Duodenal mucosa (tissue), 2 donors: ENCODE measurements around the gene SLC22A7.
"Not testable (repeated sequence)": the region's sequence is repeated elsewhere in the genome, so short reads cannot be mapped to it uniquely, and the experiment has no call there.

ENCODE experiments used
- H3K27ac ChIP-seq: one replicate; pipeline ENCODE4 v1.7.0; 2013; ENCODE audit warnings: low read depth, low read length
- H3K27me3 ChIP-seq, 2 donors: one replicate each; pipeline ENCODE4 v1.7.0; 2013; ENCODE audit warnings: low read length in 2 of 2, control low read depth in 1 of 2; ENCODE audit not compliant: insufficient read depth in 2 of 2, control insufficient read depth in 1 of 2
- H3K36me3 ChIP-seq, 2 donors: one replicate each; pipeline ENCODE4 v1.7.0; 2013; ENCODE audit warnings: low read length in 2 of 2, control low read depth in 1 of 2; ENCODE audit not compliant: insufficient read depth in 2 of 2, control insufficient read depth in 1 of 2
- H3K4me1 ChIP-seq, 2 donors: one replicate each; pipeline ENCODE4 v1.7.0; 2013; ENCODE audit warnings: low read length in 2 of 2, control low read depth in 1 of 2; ENCODE audit not compliant: insufficient read depth in 2 of 2, control insufficient read depth in 1 of 2
- H3K4me3 ChIP-seq, 2 donors: one replicate each; pipeline ENCODE4 v1.7.0; 2013; ENCODE audit warnings: low read length in 2 of 2, low read depth in 1 of 2
- H3K9ac ChIP-seq, 2 donors: one replicate each; pipeline ENCODE4 v1.7.0; 2013; ENCODE audit warnings: low read length in 2 of 2, low read depth in 1 of 2
- H3K9me3 ChIP-seq, 2 donors: one replicate each; pipeline ENCODE4 v1.7.0; 2013; ENCODE audit warnings: low read length in 2 of 2, control low read depth in 1 of 2; ENCODE audit not compliant: control insufficient read depth in 1 of 2

Gene SLC22A7

GRCh38 chr6:43336382-43336781 is 38.3 kb downstream of the SLC22A7 start:
- Histone ChIP-seq H3K4me1 (peaks cover 10 to 19% of the 10 kb centered on the region in 2 donors), H3K27me3 (no peaks in the 10 kb centered on the region), H3K36me3 (peaks cover 15 to 25% of the 10 kb centered on the region in 2 donors), H3K4me3 (no peak overlapping the region), H3K9ac (no peak overlapping the region), H3K27ac (no peak overlapping the region), H3K9me3 (no peaks in the 10 kb centered on the region)

GRCh38 chr6:43338243-43338642 is 40.2 kb downstream of the SLC22A7 start:
- no peak overlapping the region for H3K4me3 ChIP-seq
- H3K27me3 ChIP-seq = no peaks in the 10 kb centered on the region
- H3K36me3 ChIP-seq = peaks cover 22 to 41% of the 10 kb centered on the region in 2 donors
- no peak overlapping the region for H3K9ac ChIP-seq
- H3K9me3 ChIP-seq = no peaks in the 10 kb centered on the region
- no peak overlapping the region for H3K27ac ChIP-seq
- H3K4me1 ChIP-seq = peaks cover 10 to 19% of the 10 kb centered on the region in 2 donors

- H3K4me1 ChIP-seq = peaks cover 7 to 16% of the 10 kb centered on the region in 2 donors
- no peaks in the 10 kb centered on the region for H3K27me3 ChIP-seq
- H3K9me3 ChIP-seq = no peaks in the 10 kb centered on the region
- H3K4me3 ChIP-seq = no peak overlapping the region
- no peak overlapping the region for H3K9ac ChIP-seq
- H3K36me3 ChIP-seq = peaks cover 25 to 48% of the 10 kb centered on the region in 2 donors
- no peak overlapping the region for H3K27ac ChIP-seq
Measured at GRCh38 chr6:43339168-43339567, 41.1 kb downstream of the SLC22A7 start.

GRCh38 chr6:43346243-43346642 is 48.2 kb downstream of the SLC22A7 start:
- H3K27me3 ChIP-seq, H3K9ac ChIP-seq, H3K4me3 ChIP-seq, H3K27ac ChIP-seq, H3K4me1 ChIP-seq, H3K9me3 ChIP-seq: not testable (repeated sequence)
- peaks cover 25 to 66% of the 10 kb centered on the region in 2 donors for H3K36me3 ChIP-seq

- H3K36me3 ChIP-seq = peaks cover 25 to 66% of the 10 kb centered on the region in 2 donors
- H3K27ac ChIP-seq = no peak overlapping the region
- H3K4me3 ChIP-seq = no peak overlapping the region
- no peaks in the 10 kb centered on the region for H3K9me3 ChIP-seq
- H3K9ac ChIP-seq = no peak overlapping the region
- H3K4me1 ChIP-seq = no peaks in the 10 kb centered on the region
- no peaks in the 10 kb centered on the region for H3K27me3 ChIP-seq
Measured at GRCh38 chr6:43347021-43347420, 49.0 kb downstream of the SLC22A7 start.

- Histone ChIP-seq H3K9ac (no peak overlapping the region), H3K27ac (no peak overlapping the region), H3K4me3 (no peak overlapping the region), H3K4me1 (no peaks in the 10 kb centered on the region), H3K36me3 (peaks cover 24 to 64% of the 10 kb centered on the region in 2 donors), H3K9me3 (no peaks in the 10 kb centered on the region), H3K27me3 (no peaks in the 10 kb centered on the region)
Measured at GRCh38 chr6:43347444-43347843, 49.4 kb downstream of the SLC22A7 start.

GRCh38 chr6:43351951-43352350 is 53.9 kb downstream of the SLC22A7 start:
- H3K9ac ChIP-seq, H3K27ac ChIP-seq, H3K27me3 ChIP-seq, H3K4me3 ChIP-seq, H3K9me3 ChIP-seq, H3K4me1 ChIP-seq: not testable (repeated sequence)
- peaks cover 20 to 65% of the 10 kb centered on the region in 2 donors for H3K36me3 ChIP-seq
